Fibroblast of pulmonary artery (primary cell): ENCODE data around the gene ASB7.

Source experiments
- DNase-seq: peaks from one replicate; pipeline ENCODE4 v3.0.0-alpha.2; 2010; ENCODE audit warnings: low read depth
- H3K4me3 ChIP-seq: replicated peaks from 2 replicates; pipeline ENCODE4 v1.5.1; 2011; ENCODE audit warnings: low read depth, mild to moderate bottlenecking, control low read depth, low read length, moderate library complexity
- CTCF ChIP-seq: IDR thresholded peaks from 2 replicates; pipeline ENCODE4 v1.5.1; 2011; ENCODE audit warnings: mild to moderate bottlenecking, control low read depth, low read length, inconsistent platforms; ENCODE audit errors: missing control alignments

ASB7 gene

GRCh38 chr15:100627789-100628395 is 25.5 kb downstream of the ASB7 start:
- DNase-seq: peak; percentile 92
- no peak overlapping the region for H3K4me3 ChIP-seq
- TF ChIP-seq CTCF: peak; percentile 76

- no peak for TF ChIP-seq CTCF
- peak; percentile 50 for DNase-seq
- H3K4me3 ChIP-seq: no peak overlapping the region
These were observed 26.4 kb downstream of the ASB7 start for GRCh38 chr15:100628746-100629145.

- no peak overlapping the region for H3K4me3 ChIP-seq
- TF ChIP-seq CTCF: no peak
- no peak for DNase-seq
These were observed 29.4 kb downstream of the ASB7 start for GRCh38 chr15:100631831-100632230.

GRCh38 chr15:100633763-100634075 is 31.3 kb downstream of the ASB7 start:
- no peak for DNase-seq
- H3K4me3 ChIP-seq: no peak overlapping the region
- TF ChIP-seq CTCF: no peak

GRCh38 chr15:100635406-100636071 is 33.1 kb downstream of the ASB7 start:
- no peak overlapping the region for H3K4me3 ChIP-seq
- TF ChIP-seq CTCF: no peak
- DNase-seq: no peak

GRCh38 chr15:100638177-100638730 is 35.9 kb downstream of the ASB7 start:
- no peak overlapping the region for H3K4me3 ChIP-seq
- DNase-seq: no peak
- TF ChIP-seq CTCF: no peak
